ENCODE results near the gene GDI2. TPM values are rescaled to one million over a fixed set of nuclear protein-coding genes. Genes with fewer than 3 reads are reported as not detected.

Gene GDI2
- total RNA-seq, 4 donors from 2014 or later: 91.7 to 420 (median 185) TPM

DNA sequence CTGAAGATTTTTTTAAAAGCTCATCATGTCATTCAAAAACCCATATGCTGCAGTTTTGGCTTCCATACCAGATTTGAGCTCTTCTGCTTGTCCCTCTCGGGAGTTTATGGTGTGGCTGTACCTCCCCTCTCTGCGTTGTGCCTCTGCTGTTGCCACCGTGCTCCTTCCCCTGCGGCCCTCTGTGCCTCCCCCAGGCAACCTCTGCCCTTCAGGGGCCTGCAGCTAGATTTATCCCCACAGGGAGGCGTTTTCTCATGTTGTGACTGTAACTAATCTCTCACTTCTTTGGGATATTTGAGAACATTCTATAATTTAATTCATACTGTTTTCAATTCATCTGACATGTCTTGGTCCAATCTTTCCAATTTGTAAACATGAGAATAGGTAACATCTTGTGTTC, 75.9 kb downstream of the GDI2 start:
- no peaks in the 10 kb centered on the region for H3K4me1 ChIP-seq
- H3K36me3 ChIP-seq: no peaks in the 10 kb centered on the region
- intact Hi-C loops (cut with DNase I; ENCODE audit: low total_unique reads): no loop called here
- no peaks in the 10 kb centered on the region for H3K27me3 ChIP-seq
- TF ChIP-seq POLR2A (IDR thresholded peaks at IDR 0.05): no peak
- TF ChIP-seq CTCF (IDR thresholded peaks at IDR 0.05): no peak
- DNase-seq: no peak
- H3K4me3 ChIP-seq: no peak overlapping the region
- H3K27ac ChIP-seq: no peak overlapping the region
- no peaks in the 10 kb centered on the region for H3K9me3 ChIP-seq

DNA sequence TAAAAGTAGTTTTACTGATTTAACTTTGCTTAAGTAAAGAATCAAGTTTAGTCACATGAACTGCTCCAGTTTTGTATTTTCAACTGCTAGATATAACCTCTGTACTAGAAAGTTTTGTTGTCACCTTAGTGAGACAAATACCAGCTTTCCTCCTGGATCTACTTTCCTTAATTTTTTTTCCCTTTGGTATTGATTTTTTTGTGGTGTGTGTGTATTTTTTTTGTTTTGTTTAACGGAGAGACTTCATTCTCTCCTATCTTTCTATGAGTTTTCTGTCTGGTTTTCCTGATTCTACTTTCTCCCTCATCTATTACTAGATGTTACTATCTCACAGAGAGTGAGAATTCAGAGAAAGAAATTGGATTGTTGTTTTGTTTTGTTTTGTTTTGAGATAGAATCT, 76.6 kb downstream of the GDI2 start:
- no peaks in the 10 kb centered on the region for H3K27me3 ChIP-seq
- H3K4me1 ChIP-seq: no peaks in the 10 kb centered on the region
- no peak overlapping the region for H3K27ac ChIP-seq
- no peak for DNase-seq
- H3K9me3 ChIP-seq: no peaks in the 10 kb centered on the region
- no peaks in the 10 kb centered on the region for H3K36me3 ChIP-seq
- TF ChIP-seq POLR2A (IDR thresholded peaks at IDR 0.05) (no peak), CTCF (IDR thresholded peaks at IDR 0.05) (no peak)
- intact Hi-C loops (cut with DNase I; ENCODE audit: low total_unique reads): no loop called here
- no peak overlapping the region for H3K4me3 ChIP-seq

DNA sequence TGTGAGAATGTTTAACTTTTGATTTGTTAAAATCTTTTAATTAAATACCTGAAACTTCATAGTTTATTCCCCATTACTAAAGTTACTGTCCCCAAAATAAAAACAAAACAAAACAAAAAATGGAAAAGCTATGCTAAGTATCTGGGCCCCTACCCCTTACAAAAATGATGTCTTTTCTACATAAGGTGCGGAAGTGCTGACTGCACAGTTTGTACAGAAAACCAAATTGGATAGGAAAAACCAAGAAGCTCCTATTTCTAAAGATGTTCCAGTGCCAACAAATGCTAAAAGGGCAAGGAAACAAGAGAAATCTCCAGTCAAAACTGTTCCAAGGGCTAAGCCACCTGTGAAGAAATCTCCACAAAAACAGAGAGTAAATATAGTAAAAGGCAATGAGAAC, 78.1 kb downstream of the GDI2 start:
- Histone ChIP-seq H3K4me1 (no peaks in the 10 kb centered on the region), H3K36me3 (no peaks in the 10 kb centered on the region), H3K4me3 (no peak overlapping the region), H3K27me3 (no peaks in the 10 kb centered on the region), H3K9me3 (no peaks in the 10 kb centered on the region), H3K27ac (no peak overlapping the region)
- intact Hi-C loops (cut with DNase I; ENCODE audit: low total_unique reads): no loop called here
- TF ChIP-seq POLR2A (IDR thresholded peaks at IDR 0.05): no peak
- TF ChIP-seq CTCF (IDR thresholded peaks at IDR 0.05): no peak
- no peak for DNase-seq

- Histone ChIP-seq H3K9me3 (no peaks in the 10 kb centered on the region), H3K4me3 (no peak overlapping the region), H3K36me3 (no peaks in the 10 kb centered on the region), H3K27me3 (no peaks in the 10 kb centered on the region), H3K27ac (no peak overlapping the region), H3K4me1 (no peaks in the 10 kb centered on the region)
- no peak for DNase-seq
- no peak for TF ChIP-seq CTCF (IDR thresholded peaks at IDR 0.05)
- TF ChIP-seq POLR2A (IDR thresholded peaks at IDR 0.05): no peak
- intact Hi-C loops (cut with DNase I; ENCODE audit: low total_unique reads): no loop called here
Observed at GRCh38 chr10:5732141-5732540, 81.1 kb downstream of the GDI2 start.

GRCh38 chr10:5731559-5731958, 81.7 kb downstream of the GDI2 start:
- Histone ChIP-seq H3K36me3 (no peaks in the 10 kb centered on the region), H3K9me3 (no peaks in the 10 kb centered on the region), H3K4me3 (no peak overlapping the region), H3K27ac (no peak overlapping the region), H3K4me1 (no peaks in the 10 kb centered on the region), H3K27me3 (no peaks in the 10 kb centered on the region)
- TF ChIP-seq CTCF (IDR thresholded peaks at IDR 0.05) (no peak), POLR2A (IDR thresholded peaks at IDR 0.05) (no peak)
- no peak for DNase-seq
- intact Hi-C loops (cut with DNase I; ENCODE audit: low total_unique reads): no loop called here

All from uterus (tissue), 4 donors.